ENCODE measurements around the gene SPTLC2.
"Not testable (repeated sequence)": the region's sequence is repeated elsewhere in the genome, so short reads cannot be mapped to it uniquely, and the experiment has no call there.

SPTLC2 gene

DNA sequence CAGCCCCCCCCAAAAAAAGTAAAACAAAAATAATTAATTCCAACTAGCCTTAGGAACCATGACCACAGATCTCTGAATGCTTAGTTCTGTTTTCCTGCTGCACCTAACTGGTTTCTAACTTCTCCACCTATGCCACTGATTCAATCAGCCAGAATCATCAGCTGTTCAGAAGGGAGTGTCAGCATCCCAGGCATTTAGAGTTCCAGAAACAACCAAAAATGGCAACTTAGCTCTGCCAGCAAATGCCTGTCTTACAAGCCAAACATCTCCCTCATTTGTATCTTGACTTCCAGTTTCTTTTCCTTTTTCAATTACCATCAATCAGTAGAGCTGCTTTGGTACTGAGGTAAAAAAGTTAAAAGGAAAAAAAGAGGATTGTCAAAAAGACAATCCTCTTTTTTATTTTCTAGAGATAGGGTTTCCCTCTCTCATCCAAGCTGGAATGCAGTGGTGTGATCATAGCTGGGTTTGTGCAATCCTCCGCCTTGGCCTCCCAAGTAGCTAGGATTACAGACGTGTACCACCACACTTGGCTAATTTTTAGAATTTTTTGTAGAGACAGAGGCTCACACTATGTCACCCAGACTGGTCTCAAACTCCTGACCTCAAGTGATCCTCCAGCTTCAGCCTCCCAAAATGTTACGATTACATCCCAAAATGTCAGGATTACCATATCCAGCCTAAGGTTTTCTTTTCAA, 72.7 kb downstream of the SPTLC2 start:
- no peak for DNase-seq

GRCh38 chr14:77543240-77543551, 73.2 kb downstream of the SPTLC2 start:
- no peak for DNase-seq

- DNase-seq, result no peak
Measured at GRCh38 chr14:77542421-77543239, 73.8 kb downstream of the SPTLC2 start.

DNA sequence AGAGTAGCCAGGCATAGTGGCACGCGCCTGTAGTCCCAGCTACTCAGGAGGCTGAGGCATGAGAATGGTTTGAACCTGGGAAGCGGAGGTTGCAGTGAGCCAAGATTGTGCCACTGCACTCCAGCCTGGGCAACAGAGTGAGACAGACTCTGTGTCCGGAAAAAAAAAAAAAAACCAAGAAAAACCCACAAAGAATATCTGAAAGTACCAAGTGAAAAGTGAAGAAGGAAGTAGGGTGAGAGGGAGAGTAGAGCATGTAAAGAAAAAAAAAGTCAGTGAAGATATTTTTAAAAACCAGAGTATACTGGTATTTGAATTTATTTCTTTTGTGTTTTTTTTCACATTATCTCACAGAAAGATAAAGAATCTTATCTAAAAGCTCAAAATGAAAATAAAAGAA, 74.5 kb downstream of the SPTLC2 start:
- DNase-seq, result no peak

GRCh38 chr14:77536951-77537350, 79.5 kb downstream of the SPTLC2 start:
- DNase-seq, result not testable (repeated sequence)

GRCh38 chr14:77531071-77531470, 85.4 kb downstream of the SPTLC2 start:
- DNase-seq, result no peak

- no peak for DNase-seq
Measured at GRCh38 chr14:77529963-77530362, 86.5 kb downstream of the SPTLC2 start.

- no peak for DNase-seq
Measured at GRCh38 chr14:77529213-77529612, 87.2 kb downstream of the SPTLC2 start.

GRCh38 chr14:77528701-77529100, 87.7 kb downstream of the SPTLC2 start:
- DNase-seq, result not testable (repeated sequence)

DNA sequence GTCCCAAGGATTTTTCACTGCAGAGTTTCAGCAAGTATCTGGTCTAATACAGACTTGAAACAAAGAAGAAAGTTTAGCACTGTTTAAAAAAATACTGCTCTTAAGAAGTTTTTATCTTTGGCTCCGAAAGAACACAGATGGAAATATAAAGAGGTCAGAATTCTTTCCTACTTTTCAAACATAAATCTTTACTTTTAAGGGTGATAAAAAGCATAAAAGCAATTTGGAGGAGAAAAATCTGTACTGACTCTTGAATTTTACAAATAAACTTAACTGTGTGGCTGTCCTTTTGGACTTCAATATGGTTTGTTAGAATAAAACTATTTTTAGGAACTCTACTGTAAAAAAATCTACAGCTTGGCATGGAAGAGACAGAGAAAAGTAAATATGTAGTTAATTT, 90.2 kb downstream of the SPTLC2 start:
- no peak for DNase-seq

GRCh38 chr14:77524536-77524935, 91.9 kb downstream of the SPTLC2 start:
- no peak for DNase-seq

GRCh38 chr14:77523109-77523508, 93.3 kb downstream of the SPTLC2 start:
- no peak for DNase-seq

- no peak for DNase-seq
Measured at GRCh38 chr14:77520555-77520954, 95.9 kb downstream of the SPTLC2 start.

GRCh38 chr14:77516126-77516525, 100.3 kb downstream of the SPTLC2 start:
- DNase-seq, result no peak

DNA sequence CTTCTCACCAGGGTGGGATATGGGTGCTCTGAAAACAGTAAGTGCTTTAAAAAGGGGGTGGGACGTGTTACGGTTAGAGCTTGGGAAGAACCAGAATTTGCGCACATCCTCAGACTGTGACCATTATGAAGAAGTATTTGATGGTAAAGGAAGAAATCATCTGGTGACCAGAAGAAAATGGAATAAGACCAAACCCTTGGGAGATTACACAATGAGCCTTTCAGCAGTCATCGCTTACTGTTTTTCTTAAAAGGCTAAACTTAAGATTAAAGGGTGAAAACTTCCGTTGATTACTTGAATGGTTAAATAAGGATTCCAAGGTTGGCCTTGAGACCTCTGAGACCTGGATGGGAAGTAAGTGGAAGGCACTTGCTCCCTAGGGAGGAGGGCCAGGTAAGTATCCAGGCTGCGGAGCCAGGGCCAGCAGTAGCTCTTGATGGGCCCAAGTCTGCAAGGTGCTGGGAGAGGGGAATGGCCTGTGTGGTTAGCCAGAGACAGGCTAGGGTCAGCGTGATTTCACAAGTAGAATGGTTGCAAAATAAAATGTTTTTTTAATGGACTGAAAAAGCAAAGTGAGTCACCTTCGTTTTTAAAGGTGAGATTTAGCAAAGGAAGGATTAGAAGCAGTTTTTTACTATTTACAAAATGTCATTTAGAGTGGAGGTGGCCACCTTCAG, 104.8 kb downstream of the SPTLC2 start:
- no peak for DNase-seq

DNA sequence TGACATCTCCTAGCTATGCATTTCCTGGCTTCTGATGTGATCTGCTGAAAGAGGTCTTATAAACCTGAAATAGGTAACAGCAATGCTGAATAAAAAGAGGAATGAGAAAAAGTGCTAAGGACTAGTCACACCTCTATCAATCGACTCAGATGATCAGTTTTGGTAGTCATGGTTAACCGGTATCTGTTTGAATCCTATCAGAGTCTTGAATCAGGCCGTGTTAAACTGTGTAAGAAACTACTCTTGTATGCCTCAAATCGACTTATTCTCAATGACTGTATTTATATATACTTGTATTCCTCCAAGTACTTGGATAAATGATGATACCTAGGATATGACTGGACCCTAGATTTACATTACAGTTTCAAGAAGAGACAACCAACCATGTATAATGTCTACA, 107.1 kb downstream of the SPTLC2 start:
- no peak for DNase-seq

GRCh38 chr14:77508876-77509275, 107.6 kb downstream of the SPTLC2 start:
- no peak for DNase-seq

GRCh38 chr14:77508249-77508648, 108.2 kb downstream of the SPTLC2 start:
- no peak for DNase-seq

- DNase-seq, result no peak
Measured at GRCh38 chr14:77507762-77508161, 108.7 kb downstream of the SPTLC2 start.

DNA sequence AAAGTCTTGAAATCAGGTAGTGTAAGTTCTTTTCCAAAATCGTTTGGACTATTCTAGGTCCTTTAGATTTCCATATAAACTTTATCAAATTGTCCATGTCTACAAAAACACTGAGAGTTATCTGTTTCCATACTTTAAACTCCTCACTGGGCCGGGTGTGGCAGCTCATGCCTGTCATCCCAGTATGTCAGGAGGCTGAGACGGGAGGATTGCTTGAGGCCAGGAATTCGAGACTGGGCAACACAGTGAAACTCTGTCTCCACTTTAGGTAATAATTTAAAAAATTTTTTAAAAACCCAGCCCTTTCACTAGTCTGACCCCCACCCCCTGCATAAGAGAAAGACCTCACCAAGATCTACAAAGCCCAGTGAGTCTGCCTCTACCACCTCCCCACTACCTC, 111.4 kb downstream of the SPTLC2 start:
- DNase-seq, result no peak

- no peak for DNase-seq
Measured at GRCh38 chr14:77503138-77503537, 113.3 kb downstream of the SPTLC2 start.

- no peak for DNase-seq
Measured at GRCh38 chr14:77502109-77502782, 114.2 kb downstream of the SPTLC2 start.

DNA sequence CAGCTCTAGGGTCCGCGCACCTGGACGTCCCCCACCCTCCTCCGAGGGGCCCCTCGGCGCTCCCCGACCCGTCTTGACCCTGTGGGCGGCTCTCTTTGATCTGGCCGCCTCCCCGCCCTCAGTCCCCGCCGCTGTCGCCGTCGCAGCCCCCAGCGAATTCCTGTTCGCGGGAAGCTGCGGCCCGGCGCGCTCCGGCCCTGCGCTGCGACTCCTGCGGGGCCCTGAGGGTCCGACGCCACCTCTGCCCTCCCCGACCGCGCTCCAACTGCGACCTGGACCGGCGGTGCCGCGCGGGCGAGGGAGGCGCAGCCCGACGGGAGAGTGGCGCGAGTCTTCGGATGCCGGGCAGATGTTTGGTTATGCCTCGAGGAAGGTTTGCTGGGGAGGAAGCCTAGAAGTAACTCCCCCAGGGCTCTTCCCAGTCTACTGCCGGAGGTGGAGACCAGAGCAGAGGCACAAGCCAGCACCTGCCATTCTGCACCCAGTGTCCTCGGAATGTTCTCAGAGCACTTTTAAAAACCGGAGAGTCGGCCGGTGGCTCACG, 117.4 kb downstream of the SPTLC2 start:
- DNase-seq, result no peak
